GM11168 (cell line): Measurements from ENCODE around the gene RAB3GAP2.
"Not testable (repeated sequence)": the region's sequence is repeated elsewhere in the genome, so short reads cannot be mapped to it uniquely, and the experiment has no call there.

Source experiments
- in situ Hi-C: fragments of 300-500 bp; cut with MboI; formaldehyde crosslinking; loops from one replicate; pipeline ENCODE4 v1.12.0; 2022; ENCODE audit warnings: low sequenced_read_pairs; ENCODE audit not compliant: unreplicated experiment

Gene RAB3GAP2

GRCh38 chr1:220272047-220272840, at the start of gene RAB3GAP2:
Gene RAB3GAP2 (minus strand): TSS chr1:220272453. CDS start chr1:220272337, 116 bp downstream.
- in situ Hi-C loops: no loop called here

- in situ Hi-C loops: no loop called here
Measured at GRCh38 chr1:220321758-220322157, 49.5 kb upstream of the RAB3GAP2 start.

GRCh38 chr1:220320709-220321108, 48.5 kb upstream of the RAB3GAP2 start:
- in situ Hi-C loops: no loop called here

GRCh38 chr1:220318673-220319072, 46.4 kb upstream of the RAB3GAP2 start:
- in situ Hi-C loops: no loop called here

- in situ Hi-C loops: no loop called here
Measured at GRCh38 chr1:220317161-220317560, 44.9 kb upstream of the RAB3GAP2 start.

- in situ Hi-C loops: no loop called here
Measured at GRCh38 chr1:220316305-220316704, 44.1 kb upstream of the RAB3GAP2 start.

GRCh38 chr1:220315070-220315839, 43.0 kb upstream of the RAB3GAP2 start:
- in situ Hi-C loops: no loop called here

GRCh38 chr1:220313576-220313975, 41.3 kb upstream of the RAB3GAP2 start:
- in situ Hi-C loops: no loop called here

- in situ Hi-C loops: not testable (repeated sequence)
Measured at GRCh38 chr1:220310147-220310546, 37.9 kb upstream of the RAB3GAP2 start.

GRCh38 chr1:220307607-220308006, 35.4 kb upstream of the RAB3GAP2 start:
- in situ Hi-C loops: no loop called here

GRCh38 chr1:220306339-220306738, 34.1 kb upstream of the RAB3GAP2 start:
- in situ Hi-C loops: no loop called here

GRCh38 chr1:220303871-220304270, 31.6 kb upstream of the RAB3GAP2 start:
- in situ Hi-C loops: no loop called here

- in situ Hi-C loops: no loop called here
Measured at GRCh38 chr1:220301630-220302029, 29.4 kb upstream of the RAB3GAP2 start.

- in situ Hi-C loops: no loop called here
Measured at GRCh38 chr1:220300442-220301121, 28.3 kb upstream of the RAB3GAP2 start.

GRCh38 chr1:220299337-220299736, 27.1 kb upstream of the RAB3GAP2 start:
- in situ Hi-C loops: loop anchor here (25.0 kb wide), 1 partner anchor 488 kb away; the partner anchor contains the start of gene MTARC1

GRCh38 chr1:220298470-220299205, 26.4 kb upstream of the RAB3GAP2 start:
- in situ Hi-C loops: loop anchor here (25.0 kb wide), 1 partner anchor 489 kb away; the partner anchor contains the start of gene MTARC1

GRCh38 chr1:220296981-220297380, 24.7 kb upstream of the RAB3GAP2 start:
- in situ Hi-C loops: loop anchor here (25.0 kb wide), 1 partner anchor 490 kb away; the partner anchor contains the start of gene MTARC1

GRCh38 chr1:220294846-220295301, 22.6 kb upstream of the RAB3GAP2 start:
- in situ Hi-C loops: loop anchor here (25.0 kb wide), 1 partner anchor 492 kb away; the partner anchor contains the start of gene MTARC1

- in situ Hi-C loops: loop anchor here (25.0 kb wide), 1 partner anchor 496 kb away; the partner anchor contains the start of gene MTARC1
Measured at GRCh38 chr1:220291580-220291979, 19.3 kb upstream of the RAB3GAP2 start.
